Fibroblast of skin of scalp (primary cell): Measurements from ENCODE around the gene SNX11.

Experiments used
- DNase-seq: peaks from one replicate; pipeline ENCODE4 v3.0.0-alpha.2; 2013

SNX11 gene

DNA sequence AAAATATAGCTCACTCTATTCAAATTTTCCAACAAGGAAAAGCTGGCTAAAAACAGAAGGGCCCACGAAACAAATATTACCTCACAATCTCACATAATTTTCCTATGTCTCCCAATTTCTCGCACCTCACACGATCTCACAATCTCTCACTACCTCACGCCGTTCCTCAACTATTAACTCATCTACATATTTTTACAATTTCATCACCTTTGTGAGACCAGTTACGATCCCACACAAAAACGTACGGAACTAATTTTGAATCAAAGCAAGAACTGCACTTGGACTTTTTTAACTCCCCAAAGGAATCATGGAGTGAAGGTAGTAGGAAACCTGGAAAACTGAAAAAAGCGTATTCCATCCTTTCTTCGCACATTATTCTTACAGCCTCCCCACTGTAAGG, 7.4 kb upstream of the SNX11 start:
- peak; percentile 70 for DNase-seq

DNA sequence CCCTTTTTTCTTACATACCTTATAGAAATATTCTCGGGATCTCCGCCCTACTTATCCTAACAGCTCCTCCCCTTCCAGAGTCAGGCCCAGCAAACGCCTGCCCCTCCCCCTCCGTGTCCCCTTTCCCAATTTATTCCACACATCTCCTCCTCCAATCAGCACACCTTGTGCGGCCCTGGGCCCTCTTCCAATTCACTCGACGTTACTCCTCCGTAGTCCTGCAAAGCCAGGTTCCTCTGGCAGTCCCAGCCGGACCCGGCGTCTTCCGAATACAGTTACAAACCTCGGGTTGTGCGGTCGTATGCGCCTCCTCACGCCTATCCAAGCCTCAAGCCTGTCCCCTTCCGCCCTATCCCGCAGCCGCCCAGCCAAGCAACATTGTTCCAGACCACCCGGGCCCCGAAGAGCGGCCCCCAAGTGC, 7.0 kb upstream of the SNX11 start:
- DNase-seq: peak; percentile 68

DNA sequence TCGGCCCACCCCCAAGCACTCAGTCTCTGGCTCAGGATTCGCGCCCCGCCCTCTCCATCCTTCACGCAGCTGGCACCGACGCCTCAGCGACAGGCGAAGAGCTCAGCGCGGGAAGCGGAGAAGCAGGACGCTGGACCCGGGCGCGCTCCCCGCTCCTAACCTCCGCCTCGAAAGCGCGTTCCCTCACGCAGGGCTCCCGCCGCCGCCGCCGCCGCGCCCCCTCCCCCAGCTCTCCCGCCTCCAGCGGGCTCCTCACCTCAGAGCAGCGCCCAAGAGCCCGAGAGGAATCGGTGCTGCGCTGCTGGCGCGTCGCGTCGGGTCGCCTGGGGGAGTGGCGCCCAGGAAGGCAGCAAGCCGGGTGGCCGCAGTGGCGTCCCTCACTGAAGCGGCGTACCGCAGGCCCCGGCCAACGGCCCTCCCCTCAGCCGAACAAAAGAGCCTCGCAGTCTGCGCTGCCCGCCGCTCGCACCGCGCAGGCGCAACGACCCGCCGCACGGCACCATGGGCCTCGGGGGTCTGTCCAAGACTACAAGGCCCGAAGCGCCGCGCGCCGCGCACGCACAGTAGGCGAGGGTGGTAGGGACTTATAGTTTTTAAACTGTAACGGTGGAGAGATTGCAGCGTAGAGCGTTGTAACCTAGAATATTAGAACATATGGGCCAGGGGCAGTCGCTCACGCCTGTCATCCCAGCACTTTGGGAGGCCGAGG, 6.4 kb upstream of the SNX11 start, which contains the start of gene CBX1:
Gene CBX1, minus strand, starts transcription at position 467 of the 709 bp plus-strand sequence. CDS start 24,474 bp downstream, outside the sequence.
- peak; percentile 96 for DNase-seq

DNA sequence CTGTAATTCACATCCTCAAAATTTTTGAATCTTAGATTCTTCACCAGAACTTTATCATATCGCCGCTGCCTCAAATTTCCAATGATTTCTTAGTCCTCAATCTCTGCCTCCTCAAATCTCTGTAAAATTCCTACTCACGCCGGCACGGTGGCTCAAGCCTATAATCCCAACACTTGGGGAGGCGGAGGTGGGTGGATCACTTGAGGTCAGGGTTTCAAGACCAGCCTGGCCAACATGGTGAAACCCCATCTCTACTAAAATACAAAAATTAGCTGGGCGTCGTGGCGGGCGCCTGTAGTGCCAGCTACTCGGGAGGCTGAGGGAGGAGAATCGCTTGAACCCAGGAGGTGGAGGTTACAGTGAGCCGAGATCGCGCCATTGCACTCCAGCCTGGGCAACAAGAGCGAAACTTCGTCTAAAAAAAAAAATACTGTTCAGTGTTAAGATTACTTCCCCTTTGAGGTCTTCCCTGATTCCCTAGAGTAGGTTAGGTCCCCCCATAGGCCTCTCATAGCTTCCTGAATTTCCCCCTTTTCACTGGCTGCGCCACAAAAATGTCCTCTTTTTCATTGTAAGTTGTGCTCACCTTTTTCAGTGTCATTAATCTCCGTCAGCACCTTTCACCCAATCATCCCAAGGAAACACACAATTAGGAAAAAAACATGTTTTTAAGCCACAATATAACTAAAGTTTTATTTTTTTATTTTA, 5.4 kb upstream of the SNX11 start:
- no peak for DNase-seq

DNA sequence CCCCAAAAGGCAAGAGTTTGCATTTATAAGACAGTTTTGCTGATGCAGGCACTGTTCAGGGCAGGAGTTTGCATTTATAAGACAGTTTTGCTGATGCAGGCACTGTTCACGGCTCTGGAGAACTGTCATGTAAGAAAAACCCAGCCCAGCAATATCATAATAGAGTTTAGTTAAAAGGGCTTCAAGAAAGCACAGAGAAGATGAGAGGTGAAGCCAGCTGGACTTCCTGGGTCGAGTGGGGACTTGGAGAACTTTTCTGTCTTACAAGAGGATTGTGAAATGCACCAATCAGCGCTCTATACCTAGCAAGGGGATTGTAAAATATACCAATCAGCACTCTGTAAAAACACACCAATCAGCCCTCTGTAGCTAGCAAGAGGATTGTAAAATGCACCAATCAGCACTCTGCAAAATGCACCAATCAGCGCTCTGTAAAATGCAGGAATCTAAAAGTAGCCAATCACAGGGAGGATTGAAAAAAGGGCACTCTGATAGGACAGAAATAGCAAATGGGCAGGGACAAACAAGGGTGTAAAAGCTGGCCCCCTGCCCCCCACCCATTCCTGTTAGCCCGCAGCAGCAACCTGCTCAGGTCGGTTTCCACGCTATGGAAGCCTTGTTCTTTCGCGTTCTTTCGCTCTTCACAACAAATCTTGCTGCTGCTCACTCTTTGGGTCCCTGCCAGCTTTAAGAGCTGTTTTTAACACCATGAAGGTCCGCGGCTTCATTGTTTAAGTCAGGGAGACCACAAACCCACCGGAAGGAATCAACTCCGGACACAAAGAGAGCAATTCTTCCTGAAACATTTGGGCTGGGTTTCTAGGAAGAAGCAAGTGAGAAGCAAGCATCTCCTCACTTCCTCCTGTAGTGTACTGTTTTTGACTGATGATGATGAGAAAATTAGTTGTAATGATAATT, 4.5 kb upstream of the SNX11 start:
- no peak for DNase-seq

DNA sequence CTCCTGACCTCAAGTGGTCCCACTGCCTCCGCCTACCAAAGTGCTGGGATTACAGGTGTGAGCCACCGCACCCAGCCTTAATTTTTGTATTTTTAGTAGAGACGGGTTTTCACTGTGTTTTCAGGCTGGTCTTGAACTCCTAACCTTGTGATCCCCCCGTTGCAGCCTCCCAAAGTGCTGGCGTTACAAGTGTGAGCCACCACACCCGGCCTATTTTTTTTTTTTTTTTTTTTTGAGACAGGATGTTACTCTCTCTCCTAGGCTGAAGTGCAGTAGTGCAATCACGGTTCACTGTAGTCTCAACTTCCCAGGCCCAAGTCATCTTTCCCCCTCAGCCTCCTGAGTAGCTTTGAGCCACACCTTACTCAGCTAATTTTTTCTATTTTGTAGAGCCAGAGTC, 3.1 kb upstream of the SNX11 start:
- no peak for DNase-seq

DNA sequence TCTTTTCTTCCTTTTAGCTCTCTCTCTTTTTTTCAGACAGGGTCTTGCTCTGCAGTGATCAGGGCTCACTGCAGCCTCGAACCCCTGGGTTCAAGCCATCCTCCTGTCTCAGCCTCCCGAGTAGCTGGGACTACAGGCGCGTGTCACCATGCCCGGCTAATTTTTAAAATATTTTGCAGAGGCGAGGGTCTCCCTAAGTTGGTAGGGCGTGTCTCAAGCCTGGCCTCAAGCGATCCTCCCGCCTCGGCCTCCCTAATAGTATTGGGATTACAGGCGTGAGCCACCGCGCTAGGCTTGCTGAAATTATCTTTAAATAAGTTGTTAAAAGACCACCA, 797 bp upstream of the SNX11 start:
- no peak for DNase-seq

DNA sequence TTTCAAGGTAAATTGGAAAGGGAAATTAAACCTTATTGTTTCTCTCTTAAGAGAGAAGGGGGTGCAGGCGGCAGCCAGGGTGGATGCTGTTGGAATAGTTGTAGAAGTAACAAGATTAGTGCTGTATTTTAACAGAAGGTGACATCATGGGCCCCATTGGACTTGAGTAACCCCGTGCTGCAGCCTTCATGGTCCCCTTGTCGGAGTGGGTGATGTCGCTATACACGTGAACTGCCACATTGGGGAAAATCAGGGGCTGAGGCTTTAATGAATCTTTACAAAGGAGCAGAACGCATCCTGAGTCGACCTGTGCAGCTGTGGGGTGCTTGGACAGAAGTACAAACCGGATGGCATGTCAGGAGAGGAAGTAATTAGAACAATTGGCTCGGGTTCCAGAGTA, 3.2 kb downstream of the SNX11 start:
- no peak for DNase-seq

DNA sequence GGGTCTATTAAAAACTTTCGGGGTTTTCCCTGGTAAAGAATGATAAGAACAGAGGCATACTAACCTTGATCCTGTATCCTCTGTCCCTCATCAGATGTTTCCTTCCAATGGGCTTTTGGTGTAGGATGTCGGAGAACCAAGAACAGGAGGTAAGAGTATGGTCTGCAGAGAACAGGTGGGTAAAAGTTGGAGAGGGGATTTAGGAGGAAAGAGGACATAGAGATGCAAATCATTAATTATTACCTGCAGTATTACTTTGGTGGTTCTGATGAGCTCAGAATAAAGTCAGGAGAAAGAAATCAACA, 4.3 kb downstream of the SNX11 start:
- DNase-seq: no peak

DNA sequence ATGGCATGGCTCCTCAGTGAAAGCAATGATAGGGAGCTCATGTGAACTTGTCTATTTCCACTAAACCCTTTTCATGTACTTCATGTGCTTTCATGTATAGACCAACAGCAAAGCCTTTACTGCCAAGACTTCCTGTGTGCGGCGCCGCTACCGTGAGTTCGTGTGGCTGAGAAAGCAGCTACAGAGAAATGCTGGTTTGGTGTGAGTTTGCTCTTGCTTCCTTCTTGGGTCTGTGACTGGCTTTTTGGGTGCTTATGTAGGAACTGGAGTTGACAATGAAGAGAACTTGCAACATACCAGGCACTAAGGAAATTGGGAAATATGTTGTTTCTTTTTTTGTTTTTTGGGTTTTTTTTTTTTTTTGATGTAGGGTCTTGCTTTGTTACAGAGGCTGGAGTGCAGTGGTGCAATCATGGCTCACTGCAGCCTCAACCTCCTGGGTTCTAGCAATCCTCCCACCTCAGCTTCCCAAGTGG, 5.7 kb downstream of the SNX11 start:
- DNase-seq: no peak

DNA sequence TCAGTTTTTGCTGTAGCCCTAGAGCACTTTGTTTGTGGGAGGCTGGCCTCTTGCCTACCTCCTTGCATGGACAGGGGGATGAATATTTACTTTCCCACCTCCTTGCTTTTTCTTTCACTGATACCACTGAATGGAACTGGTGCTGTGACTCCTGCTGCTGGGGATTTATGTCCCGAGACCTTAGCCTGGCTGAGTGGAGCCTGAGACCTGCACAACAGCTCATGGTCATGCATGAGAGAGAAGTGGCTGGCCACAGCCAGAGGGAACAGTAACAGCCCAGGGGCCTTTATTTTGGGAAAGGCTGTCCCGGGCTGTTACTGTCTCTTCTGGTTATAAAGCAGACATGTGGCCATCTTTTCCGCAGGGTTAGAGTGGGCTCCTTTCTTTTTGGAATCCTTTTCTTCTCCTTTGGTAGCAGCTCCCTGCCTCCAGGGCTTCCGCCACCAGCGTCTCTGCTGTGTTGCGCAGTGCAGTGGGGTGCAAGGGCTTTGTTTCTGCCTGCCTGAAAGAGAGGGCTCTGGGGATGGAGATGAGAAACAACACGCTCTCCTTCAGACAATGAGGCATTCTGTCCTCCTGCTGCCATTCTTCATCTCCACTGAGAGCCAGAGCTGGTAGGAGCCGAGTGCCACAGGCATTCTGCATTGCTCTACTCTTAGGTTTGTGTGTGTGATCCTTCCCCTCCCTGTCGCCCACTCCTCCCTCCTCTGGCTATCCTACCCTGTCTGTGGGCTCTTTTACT, 14.5 kb downstream of the SNX11 start:
- no peak for DNase-seq

DNA sequence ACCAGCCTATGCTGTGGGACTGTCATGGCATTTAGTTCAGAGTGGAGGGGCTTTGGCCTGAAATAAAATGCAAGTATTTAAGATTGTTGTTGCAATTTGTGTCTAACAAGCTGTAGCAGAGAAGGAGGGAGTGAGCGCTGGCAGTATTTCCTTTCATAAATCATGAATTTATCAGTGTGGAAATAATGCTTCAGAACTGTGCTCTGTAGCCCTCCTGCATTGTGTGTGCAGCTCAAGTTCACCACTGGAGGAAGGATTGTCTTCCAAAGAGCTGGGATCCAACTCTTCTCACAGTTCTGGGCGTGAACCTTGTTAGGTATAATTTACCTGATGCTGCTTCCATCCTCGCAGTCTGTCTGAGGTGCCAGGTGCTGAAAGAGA, 15.1 kb downstream of the SNX11 start:
- no peak for DNase-seq

DNA sequence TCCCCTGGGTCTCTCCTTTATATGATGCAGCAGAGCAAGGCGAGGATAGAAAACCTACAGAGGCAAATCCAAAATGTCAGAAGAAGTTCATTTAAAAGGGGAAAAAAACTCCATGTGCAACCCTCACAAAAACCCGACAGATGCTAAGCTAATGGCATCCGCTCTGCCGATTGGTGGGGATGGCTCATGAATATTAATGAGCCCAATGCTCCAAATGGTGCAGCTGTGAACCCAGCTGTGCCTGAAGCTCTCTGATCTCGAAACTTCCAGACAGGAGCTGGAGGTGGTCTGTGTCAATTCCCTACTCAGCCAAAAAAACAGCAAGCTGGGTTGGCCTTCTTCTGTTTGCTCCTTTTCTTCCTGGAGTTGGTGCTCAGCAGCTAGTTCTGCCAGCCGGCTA, 15.5 kb downstream of the SNX11 start:
- DNase-seq: no peak

DNA sequence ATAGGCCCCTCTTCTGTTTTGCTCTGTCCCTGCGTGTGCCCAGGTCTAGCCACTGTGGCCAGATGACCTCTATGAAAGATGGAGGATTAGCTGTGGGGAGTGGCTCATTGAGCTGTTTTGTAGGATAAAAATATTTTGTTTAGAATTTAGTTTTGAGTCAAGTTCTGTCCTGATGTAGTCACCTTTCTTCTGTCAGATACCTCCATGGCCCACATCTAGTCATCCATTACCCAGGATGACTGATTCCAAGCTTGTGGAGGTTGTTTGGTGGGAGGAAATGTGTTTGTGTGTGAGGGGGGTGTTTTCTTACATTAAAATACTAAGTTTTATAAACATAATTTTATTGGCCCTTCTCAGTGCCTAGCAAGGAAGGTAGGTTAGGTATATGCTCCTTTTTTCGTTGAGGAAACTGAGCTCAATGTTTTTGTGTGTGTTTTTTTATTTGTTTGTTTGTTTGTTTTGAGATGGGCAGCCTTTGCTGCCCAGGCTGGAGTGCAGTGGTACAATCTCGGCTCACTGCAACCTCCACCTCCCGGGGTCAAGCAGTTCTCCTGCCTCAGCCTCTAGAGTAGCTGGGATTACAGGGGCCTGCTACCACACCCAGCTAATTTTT, 16.3 kb downstream of the SNX11 start:
- no peak for DNase-seq

DNA sequence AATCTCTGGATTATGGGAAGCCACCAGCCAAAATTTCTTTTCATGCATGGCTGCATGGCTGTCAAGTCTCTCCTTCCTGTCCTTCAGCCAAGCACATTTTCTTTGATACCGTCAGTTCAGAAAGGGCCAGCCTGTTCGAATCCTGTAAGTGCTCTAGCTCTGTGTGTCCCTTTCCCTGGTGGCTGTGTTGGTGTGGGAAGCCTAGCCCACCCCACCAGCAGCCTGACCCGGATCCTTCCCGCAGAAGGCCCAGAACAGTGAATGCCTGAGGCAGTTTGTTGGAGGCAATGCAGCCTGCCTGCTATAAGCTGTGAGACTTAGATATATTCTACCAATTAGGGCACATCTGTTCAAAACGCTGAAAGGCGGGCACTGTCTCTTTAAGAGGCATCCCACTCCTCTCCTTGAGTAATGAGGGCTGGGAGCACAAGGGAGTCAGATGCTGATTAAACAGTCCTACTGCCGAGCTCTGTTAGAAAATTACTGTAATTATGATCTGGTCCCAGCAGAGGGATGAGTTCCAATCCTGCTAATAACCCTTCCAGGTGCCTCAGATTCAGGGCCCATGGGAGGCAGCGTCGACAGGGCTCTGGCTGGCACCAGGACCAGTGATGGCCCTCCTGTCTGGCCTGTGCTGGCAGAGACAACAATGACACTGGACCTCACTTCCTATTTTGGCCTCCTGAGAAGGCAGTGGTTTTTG, 18.4 kb downstream of the SNX11 start:
- DNase-seq: no peak

DNA sequence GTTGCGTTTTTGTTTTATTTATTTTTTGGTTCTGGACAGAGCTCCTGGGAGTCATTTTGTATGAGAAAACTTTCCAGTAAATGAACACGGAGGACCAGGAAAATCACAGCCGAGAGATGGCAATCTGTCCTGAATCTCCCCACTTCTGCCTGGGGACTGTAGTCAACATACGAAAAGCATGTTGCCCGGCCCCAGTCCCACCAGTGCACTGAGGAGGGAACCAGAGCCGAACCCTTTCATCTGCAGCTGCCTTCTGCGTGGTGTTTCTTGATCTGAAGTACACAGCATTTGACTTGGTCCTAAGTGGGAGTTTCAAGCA, 18.9 kb downstream of the SNX11 start:
- no peak for DNase-seq

DNA sequence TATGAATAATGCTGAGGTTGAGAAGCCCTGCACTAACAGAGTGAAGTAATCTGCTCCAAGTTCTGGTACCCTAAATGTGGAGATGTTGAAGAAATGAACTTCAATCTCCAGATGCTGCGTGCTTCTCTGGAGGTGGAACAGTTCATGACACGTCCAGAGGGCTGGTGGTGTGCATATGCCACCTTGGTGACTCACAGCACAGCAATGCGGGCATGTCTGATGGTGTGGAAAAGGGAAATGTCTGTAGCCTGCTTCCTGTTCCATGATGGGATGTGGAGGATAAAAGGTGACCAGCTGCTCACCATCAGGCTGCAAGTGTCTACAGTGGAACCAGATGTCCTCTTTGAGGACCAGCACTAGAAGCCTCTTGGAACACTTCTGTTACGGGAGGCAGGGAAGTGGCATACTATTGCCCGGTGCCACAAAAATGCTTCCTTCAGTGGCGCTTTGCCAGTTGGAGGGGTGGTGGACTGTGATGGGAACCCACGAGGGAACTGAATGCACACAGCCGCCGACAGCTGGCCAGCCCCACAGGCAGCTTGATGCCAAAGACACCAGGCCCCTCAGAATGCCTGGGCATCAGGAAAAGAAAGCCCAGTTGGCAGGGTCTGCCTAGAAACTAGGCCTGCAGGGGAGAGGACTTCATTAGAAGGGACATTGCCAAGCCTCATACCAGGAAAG, 19.9 kb downstream of the SNX11 start:
- peak; percentile 7 for DNase-seq

DNA sequence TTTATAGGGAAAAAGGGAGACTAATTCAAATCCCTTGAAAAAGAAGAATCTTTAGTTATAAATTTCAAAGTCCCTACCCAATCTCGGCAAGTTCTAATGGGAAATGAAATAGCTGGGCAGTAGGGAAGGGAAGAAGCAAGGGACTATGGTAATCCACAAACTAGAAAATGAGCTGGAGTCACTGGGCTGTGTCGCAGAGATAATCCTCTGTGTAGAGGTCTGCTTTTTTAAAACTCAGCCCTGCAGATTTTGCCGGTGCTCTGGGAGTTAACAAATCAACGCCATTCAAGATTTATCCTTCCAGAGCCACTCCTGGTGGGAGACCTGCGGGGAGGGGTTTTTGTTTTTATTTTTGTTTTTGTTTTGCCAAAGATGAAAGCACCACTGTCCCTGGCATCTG, 20.8 kb downstream of the SNX11 start:
- DNase-seq: no peak

DNA sequence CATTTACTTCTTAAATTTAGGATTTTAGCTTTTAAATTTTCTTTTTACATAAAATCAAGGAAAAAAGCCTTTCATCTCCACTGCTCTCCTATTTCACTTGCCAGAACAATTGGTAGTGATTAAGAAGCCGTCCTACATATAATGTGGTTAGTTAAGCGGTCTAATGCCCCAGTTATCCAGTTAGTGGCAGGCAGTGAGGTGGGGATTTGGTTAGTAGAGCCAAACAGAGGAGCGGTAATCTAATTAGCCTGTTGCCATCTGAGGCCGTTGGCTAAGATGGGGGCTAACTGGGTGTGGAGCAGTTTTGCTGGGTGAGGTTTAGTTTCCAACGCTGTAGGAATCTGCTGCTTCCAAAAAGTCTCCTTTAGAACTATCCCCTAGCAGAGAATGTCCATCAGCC, 22.4 kb downstream of the SNX11 start:
- no peak for DNase-seq

DNA sequence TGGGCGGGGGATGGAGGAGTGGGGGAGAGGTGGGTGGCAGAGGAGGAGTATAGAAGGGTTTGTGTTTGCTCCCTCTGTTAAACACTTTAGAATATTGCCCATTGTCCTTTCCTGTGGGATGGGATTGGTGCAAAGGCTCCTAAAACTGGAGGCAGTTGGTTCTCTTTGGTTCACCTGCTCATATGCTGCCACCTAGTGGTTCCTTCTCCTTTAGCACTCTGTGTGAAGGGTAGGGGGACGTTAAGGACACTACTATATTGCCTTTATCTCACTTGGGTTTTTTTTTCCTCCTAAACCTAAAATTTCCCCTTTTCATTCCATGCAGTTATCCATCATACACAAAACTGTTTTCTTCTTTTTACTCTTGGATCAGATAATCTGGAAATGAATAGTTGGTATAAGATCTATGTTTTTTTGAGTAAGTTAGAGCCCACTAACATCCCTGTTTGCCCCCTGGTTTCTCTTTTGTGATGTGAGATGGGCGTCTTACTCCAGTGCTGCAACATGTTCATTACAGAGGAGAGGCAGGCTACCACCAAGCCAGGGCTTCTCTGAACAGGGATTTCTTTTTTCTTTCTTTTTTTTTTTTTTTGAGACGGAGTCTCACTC, 23.8 kb downstream of the SNX11 start:
- DNase-seq: peak; percentile 74

DNA sequence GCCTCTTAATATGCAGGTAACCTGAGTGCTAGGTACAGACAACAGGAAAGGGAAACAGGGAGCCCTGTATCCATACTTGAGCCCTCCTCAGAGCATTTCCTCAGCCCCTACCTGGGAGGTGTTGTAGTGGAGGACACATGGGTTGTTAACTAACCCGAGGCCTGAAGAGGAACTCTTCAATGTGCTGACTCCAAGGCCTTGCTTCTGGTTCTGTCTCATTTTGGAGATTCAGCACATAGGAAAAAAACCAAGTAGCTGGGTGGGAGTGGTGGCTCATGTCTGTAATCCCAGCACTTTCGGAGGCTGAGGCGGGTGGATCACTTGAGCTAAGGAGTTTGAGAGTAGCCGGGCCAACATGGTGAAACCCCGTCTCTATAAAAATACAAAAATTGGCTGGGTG, 24.8 kb downstream of the SNX11 start:
- DNase-seq: no peak
